Fibroblast of skin of scalp (primary cell): ENCODE results near the gene RBM12.
"Not testable (repeated sequence)": the region's sequence is repeated elsewhere in the genome, so short reads cannot be mapped to it uniquely, and the experiment has no call there.

Experiments used
- DNase-seq: peaks from one replicate; pipeline ENCODE4 v3.0.0-alpha.2; 2013

RBM12 gene

DNA sequence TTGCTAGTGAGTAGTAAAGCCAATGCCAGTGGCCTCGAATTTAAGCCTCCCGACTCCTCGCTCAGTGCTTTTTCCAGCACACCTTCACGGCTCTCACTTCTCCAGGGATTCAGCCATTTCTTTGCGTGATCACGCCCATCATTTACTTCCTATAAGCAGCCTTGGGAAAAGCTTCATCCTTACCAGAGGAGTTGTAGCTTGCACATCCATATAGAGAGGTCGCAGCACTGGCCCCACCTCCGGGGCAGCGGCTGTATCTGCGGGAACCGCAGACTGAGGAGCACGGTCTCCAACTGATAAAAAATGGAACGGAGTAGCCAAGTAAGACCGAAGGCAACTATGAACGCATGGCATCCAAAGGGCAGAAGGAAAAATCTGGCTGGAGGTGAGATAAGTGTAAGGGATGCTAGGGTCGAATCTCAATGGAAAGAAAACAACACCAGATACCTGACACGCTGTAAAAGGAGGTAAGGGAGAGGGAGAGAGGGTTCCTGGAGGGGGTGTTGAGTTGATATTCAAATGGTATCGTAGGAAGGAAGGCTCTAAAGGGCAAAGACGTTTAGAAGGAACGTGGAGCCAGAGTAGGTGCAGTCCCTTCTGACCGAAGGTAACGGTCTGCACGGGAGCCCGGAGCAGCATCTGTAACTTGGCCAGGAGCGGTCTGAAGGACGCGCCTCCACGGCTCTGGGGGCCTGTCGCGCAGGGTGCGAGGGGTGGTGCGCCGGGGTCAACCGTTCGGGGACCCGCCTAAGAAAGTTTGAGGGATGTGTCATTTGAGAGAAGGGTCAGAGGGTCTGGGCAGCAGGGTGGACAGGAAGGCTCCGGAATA lies 33.8 kb upstream of the RBM12 start:
- DNase-seq = peak; percentile 12

DNA sequence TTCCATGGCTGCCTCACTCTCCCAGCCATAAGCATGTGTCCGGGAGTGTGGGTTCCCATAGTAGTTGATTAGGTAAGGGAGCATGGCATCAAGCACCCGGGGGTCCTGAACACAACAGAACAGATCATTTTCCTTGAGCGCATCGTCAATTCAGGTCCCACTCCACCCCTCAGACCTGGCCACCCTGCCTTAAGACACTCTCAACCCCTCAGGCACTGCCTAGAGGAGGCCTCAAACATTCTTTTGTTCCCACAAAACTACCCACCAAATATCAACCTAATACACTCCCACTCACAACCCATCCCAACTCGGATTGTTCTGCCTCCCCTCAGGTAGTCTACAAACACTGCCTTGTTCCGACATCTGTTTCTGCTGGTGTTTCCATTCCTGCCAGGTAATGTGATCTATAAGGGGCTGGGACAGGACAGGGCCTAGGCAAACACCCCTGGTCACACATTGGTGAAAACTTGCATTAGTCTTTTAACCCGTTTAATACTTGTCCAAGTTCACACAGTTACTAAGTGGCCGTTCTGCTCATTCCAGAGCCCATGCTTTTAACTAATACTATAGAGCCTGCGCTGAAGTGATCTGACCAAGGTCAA lies 33.1 kb upstream of the RBM12 start:
- DNase-seq = no peak

DNA sequence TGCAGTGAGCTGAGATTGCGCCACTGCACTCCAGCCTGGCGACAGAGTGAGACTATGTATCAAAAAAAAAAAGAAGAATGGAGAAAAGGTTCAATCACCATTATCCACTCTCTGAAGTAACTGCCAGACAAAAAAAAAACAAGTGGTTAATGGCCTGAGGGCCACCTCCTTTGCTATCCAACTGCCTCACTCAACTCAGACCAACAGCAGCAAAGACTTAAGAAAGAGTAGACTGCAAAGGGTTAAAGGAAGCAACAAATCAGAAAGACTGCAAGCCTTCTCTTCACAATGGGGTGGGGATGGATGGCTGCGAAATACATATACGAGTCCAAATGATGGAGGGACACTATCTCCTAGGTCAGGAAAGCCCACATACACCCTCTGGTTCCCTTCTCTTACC lies 31.3 kb upstream of the RBM12 start:
- DNase-seq = no peak

DNA sequence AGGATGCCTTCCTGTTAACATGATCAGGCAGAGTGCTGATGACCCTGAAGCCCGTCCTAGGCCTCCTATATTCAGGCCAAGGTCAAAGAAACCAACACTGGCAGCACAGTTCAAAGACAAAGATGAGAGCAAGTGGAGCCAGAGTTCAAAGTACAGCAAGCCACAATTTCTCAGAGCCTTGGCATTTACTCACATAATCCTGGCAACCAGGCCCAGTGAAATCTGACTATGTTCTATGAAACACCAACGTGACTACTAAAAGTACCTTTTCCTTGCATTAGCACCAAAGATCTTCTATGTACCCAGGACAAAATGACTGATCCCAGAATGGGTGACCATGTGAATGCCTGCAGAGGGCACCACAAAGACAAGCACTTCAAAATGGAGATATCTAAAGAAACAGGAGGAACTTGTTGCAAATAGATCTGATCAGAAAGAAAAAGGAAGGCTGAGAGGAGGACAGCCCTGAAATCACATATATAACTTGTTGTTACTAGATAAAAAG lies 30.6 kb upstream of the RBM12 start:
- DNase-seq = no peak

DNA sequence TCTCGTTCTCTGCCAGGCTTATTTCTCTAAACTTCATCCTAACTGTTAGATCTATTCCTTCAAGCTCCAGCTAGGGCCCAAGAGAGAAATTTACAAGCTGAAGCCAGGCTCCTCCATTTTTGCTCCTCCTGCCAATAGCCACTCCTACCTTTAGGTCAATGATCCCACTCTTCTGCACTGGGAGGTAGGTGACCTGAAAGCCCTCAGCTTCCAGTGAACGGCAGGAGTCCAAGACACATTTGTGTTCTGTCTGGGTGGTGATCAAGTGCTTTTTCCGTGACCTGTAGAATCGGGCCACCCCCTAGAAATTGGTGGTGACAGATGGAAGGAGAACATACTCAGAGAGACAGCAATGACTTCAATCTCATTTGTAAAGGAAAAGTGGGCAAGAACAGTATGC lies 25.6 kb upstream of the RBM12 start:
- DNase-seq = no peak

DNA sequence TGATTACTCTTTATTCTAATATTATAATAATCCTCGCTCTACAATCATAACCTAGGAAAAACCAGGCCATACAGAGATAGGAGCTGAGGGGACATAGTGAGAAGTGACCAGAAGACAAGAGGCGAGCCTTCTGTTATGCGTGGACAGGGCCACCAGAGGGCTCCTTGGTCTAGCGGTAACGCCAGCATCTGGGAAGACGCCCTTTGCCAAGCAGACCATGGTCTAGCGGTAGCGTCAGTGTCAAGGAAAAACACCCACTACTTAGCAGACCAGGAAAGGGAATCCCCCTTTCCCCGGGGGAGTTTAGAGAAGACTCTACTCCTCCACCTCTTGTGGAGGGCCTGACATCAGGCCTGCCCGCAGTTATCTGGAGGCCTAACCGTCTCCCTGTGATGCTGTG lies 22.2 kb upstream of the RBM12 start:
- DNase-seq = peak; percentile 4

DNA sequence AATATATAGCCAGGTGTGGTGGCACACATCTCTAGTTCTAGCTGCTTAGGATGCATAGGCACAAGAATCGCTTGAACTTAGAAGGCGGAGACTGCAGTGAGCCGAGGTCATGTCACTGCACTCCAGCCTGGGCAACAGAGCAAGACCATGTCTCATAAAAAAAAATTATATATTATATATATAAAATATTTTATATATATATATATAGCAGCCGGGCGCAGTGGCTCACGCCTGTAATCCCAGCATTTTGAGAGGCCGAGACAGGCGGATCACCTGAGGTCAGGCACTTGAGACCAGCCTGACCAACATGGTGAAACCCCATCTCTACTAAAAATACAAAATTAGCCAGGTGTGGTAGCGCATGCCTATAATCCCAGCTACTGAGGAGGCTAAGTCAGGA lies 20.7 kb upstream of the RBM12 start:
- not testable (repeated sequence) for DNase-seq

DNA sequence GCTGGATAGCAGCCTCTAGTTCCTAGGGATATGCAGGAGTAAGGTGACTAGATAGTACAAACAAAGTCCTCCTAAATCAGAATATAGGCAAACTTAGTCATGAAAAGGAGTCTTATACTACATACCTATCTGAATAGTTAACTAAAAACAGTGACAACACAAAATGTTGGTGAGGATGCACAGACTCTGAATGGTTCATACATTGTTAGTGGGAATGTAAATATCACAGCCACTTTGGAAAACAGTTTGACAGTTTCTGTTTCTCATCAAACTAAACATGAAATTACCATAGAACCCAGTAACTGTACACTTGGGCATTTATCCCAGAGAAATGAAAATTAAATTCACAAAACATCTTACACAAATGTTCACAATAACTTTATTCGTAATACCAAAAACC lies 17.3 kb upstream of the RBM12 start:
- DNase-seq = no peak

DNA sequence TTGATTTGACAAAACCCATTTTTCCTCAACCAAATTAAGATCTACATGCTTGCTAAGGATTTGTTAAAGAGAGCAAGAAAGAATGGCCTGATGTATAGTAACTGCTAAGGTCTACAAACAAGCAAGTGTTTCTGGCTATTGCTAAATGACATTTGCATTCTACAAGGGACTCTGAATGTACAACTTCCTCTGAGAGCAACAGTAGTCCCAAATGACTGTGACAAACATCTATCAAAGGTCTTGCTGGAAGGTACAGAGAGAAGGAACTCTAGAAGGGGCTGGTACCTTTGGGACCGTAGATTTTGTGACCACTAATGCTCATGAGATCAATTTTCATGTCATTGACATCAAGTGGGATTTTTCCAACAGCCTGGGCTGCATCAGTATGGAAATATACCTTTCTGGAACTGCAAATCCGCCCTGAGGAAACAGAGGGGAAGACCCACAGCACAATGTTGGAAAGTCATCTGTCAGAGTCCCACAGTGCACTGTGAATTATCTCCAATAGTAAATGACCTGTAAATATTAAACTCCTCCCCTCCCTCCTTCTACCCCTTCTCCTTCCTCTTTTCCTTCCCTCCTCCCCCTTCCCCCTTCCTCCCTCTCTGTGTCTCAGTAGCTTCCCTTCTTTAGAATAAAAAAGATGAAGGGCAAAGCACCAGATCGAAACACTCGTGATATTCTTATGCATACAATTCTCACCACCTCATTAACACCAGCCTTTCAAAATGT lies 15.9 kb upstream of the RBM12 start:
- no peak for DNase-seq

DNA sequence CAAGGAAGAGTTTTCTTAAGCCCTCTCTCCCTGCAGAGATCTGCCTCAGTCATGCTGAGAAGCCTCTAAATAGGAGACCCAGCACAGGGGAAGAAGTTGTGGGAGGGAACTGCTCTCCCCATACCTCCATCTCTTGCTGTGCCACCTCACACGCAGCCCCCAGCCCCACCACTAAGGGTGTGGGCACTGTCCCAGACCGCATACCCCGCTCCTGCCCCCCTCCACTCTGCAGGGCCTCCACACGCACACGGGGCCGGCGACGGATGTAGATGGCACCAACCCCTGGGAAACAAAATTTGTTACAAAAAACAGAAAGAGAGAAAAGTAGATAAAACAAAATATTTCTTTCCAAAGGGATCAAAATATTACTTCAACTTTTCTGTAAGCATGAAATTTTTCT lies 10.2 kb upstream of the RBM12 start:
- DNase-seq = no peak

DNA sequence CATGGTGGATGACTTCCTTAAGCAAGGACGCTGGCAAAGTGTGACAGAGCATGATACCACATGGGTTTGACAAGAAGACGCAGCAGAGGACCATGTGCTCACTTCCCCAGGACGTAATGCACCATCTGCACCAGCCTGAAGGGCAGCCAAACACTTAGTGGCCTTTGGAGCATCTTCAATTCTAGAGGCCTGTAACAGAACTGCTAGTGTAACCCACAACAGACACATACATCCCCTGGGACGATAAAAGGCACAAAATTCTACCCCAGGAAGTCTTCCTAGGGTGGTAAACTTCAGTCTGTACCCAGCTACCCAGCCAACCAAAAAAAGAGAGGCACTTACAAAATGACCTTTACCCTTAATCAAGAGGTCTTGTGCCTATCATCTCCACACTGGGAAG lies 9.2 kb upstream of the RBM12 start:
- no peak for DNase-seq

DNA sequence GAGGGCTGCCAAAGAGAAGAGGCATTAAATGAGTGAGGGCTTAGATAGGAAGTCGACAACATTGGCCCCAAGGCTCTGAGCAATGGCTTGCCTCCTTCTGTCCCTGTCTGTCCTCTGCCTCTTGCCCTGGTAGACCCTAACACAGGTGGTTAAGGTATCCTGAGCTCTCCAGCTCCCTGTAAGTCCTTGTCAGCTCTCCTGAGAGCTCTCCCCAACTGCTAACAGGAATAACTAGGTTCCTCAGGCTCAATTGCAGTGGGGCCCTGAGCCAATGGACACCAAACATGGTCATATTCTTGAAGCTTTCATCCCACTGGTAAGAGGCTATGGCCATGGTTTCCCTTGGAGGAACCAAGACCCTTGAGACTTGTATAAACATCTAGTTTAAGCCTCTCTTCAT lies 5.0 kb upstream of the RBM12 start:
- no peak for DNase-seq

DNA sequence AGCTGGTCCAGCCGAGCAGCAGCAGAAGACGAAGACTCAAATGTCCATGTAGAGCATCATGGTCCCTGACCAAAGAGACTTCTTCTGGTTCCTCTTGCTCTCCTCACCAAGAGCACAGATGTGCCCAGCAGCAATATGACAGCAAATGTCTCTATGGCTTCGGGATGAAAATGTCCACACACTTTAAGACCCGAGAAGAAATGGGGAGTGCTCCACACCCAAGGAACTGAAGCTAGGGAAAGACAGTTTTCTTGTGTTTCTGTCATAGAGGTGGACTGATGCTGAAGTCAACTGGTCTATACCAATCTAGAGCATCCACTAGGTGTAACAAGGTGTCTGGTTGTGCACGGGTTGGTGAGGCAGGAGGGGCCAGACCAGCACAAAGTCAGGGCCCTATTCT lies 4.5 kb upstream of the RBM12 start:
- no peak for DNase-seq

DNA sequence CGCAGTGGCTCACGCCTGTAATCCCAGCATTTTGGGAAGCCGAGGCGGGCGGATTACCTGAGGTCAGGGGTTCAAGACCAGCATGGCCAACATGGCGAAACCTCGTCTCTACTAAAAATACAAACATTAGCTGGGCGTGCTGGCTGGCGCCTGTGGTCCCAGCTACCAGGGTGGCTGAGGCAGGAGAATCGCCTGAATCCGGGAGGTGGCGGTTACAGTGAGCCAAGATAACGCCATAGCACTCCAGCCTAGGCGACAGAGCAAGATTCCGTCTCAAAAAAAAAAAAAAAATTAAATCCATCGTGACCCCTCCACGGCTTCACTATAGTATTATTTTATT lies 1.2 kb upstream of the RBM12 start:
- DNase-seq = no peak

DNA sequence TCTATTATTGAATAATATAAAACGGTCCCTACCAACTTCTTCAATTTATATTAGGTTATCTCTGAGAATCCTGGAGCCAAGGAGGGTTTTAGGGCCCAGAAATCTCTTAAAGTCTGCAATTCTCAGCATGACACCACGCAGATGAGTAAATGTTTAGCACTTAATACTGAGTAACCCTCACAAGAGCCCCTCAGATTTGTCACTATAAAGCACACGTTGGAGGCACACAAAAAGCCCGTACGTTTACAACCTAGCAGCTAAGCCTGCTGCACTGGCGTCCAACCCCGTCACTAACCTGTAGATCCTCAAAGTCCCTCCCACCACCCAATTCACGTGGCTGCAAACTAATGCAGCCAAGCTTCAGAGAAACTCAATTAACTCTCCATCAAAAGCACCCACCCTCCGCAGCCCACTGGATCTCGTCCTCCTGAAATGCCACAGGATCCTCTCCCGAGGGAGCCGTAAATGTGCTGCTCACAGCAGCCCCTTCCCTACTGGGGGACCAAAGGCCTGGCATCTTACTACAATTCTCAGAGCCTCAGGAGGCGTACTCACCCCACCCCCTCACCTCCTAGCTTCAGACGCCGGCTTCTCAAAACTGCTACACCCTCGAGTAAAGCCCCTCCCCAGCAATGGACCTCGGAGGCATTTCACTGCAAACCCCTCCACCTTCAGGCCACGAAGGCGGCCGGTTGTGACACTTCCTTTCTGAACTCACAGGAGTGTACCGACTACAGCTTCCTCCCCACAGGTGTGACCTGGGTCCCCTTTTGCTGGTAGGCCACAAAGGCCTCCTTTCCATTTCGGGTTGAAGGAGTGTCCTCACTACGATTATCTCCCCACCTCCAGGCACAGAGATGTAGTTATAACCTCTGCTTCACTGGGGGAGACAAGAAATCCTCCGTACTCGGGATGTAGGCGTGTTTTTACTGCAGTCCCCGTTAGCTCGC lies 909 bp downstream of the RBM12 start:
- DNase-seq = peak; percentile 7

DNA sequence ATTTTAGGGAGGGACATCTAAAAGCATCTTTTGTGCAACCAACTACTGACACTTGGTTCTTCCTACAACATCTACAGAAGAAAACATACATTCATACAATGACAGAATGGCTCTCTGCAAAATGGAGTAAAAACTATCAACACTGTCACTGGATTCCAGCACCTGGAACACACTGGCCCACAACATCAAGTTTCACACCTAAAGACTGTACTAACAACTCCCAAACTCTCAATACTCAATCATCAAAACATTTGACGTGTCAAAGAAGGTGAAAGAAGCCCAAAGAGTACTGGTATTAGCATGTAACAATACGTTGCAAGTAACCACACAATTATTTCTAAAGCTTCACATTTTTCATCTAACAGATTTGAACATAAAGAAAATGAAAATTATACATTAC lies 2.1 kb downstream of the RBM12 start:
- DNase-seq = no peak

DNA sequence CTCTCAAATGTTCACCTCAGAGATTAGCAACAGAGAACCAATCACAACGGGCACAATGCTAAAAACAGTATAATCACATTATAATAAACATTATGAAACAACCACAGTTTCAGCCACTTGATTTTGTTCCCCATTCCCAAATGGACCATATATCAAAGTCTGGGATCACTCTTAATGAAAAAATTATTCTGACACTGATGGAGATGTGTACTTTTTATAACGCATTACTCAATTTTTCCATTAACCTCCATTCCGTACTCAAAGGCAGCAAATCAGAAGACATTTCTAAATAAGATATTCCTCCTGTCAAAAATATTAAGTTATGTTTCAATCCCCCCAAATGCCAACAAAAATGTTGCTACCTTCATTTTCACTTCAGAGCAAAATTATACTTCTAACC lies 2.8 kb downstream of the RBM12 start:
- DNase-seq = no peak

DNA sequence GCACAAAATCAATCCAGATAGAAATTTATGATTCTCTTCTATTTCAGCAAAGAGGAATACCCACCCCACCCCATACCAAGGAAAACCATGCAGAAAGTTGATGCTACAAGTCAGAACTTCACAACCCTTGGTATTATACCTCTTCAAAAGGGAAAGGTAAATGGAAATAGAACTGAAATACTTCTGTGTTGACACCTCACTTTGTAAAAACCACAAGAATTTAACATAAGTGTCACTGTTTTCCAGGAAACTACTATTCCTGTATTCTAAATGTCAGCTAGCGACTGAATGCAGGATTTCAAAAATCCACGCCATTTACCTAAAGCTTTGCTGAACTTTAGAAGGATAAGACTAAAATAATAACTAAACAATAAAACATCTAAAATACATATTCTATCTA lies 3.6 kb downstream of the RBM12 start:
- DNase-seq = no peak

DNA sequence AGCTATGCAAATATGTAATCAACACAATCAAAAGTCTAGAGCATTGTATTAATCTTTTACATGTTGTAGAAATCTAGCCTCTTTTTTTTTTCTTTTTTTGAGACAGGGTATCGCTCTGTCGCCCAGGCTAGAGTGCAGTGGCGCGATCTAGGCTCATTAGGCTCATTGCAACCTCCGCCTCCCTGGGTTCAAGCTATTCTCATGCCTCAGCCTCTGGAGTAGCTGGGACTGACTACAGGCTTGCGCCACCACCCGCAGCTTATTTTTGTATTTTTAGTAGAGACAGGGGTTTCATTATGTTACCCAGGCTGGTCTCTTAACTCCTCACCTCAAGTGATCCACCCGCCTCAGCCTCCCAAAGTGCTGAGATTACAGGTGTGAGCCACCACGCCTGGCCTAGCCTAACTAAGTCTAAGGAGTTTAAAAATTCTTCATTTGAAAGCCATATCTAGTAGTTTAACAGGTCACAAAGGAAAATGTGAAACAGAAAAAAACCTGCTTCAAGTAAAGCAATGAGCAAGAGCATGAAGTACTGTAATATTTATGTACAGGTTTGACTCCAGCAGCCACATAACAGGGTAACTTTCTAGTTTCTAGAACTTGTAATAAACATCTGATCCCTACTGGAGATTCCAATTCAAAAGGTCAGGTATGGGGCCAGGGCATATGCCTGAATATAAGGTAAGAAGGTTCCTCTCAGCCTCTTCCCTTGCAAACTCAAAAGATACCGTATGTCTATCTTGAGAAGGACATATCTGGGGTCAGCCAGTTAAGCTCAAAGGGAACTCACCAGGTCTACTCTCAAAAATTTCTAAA lies 4.4 kb downstream of the RBM12 start:
- no peak for DNase-seq

DNA sequence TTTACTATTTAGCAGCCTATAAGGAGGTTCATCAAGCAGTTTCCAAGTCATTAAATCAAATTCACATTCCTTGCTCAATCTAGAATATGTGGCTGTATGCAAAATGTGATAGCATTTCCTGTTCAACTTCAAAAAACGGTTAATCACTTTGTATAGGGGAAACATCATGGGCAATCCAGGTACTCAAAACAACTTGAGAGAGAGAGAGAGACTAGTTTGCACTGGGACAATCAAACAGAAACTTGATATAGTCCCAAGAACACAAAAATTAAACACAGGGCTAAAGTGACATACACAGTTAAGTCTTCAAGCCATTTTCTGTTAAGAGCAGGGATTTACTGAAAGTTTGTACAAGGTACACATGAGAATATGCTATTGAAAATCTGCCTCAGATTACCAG lies 7.4 kb downstream of the RBM12 start:
- no peak for DNase-seq

DNA sequence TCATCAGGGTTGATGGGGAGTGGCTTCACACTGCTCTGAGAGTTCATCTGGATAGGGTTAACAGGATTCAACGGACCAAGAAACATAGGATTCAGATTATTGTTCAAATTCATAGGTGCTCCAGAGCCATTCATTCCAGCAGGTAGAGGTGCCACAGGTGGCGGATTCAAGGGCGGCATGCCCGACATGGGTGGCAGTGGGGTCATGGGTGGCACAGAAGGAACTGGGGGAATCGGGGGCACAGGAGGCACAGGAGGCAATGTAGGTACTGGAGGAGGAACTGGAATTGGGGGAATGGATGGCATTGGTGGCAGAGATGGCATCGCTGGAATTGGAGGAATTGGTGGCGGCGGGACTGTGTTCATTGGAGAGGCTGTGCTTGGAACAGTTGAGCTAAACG lies 10.3 kb downstream of the RBM12 start:
- no peak for DNase-seq

DNA sequence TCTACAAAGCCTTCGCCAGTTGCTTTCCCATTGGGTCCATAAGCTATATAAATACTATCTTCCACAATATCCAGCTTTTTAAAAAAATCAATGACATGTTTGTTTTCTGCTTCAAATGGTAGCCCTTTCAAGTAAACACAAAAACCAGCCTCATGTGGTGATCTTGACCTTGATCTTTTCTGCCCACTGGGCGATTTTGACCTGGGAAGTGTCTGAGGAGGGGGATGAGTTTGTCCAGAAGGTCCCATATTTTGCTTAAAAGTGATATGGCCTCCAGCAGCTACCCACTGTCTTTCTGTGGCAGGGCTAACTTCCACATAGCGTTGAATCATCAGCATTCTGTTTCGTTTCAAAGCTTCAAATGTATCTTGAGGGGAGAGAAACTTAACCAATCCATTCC lies 10.8 kb downstream of the RBM12 start:
- DNase-seq = no peak
